GM19240 (cell line): Measurements from ENCODE around the gene MIDN.

Source experiments
- DNase-seq: peaks from one replicate; pipeline ENCODE4 v3.0.0; 2011; ENCODE audit warnings: low spot score; ENCODE audit not compliant: insufficient read length

MIDN gene

DNA sequence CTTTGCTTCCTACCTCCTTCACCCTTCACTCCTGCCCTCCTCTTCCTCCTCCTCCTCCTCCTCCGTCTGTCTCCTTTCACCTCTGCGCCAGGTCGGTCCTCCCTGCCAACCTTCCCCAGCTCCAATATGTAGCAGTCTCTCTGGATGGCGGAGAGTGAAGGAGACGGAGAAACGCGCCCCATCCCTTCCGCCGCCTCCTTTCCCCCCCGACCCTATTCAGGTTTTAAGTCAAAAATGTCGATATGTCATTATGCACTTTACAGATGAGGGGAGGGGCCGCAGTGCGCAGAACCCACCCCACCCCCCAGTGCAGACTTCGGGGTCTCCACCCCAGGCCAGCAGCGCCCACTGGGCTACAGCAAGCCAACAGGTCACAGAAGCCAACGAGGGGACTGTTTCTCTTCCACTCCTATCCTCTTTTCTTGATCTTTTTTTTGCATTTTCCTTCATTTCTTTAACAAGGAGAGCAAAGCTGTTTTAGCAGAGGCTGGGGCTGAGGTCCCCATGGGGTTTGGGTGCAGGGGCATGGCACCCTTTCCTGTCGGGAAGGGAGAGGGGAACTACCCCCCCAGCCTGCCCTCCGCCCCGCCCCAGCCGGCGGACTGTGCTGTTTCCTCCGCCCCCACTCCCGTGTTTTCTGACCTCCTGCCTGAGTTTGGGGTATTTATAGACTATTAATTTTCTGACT, 9.2 kb downstream of the MIDN start:
- DNase-seq: no peak

DNA sequence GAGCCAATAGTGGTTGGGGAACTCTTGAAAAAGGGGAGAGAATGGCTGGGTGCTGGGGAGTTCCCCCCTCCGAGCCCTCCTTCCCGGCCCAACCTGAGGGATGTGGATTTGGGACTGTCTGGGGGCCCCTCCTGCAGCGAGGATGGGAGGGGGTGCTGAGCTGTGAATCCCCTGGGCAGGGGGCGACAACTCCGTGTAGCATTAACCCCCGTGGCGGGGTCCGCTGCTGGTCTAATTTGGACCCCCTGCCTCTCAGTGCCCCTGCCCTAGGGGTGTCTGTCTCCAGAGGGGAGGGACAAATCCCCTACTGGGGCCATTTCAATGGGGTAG, 9.7 kb downstream of the MIDN start:
- no peak for DNase-seq

GRCh38 chr19:1258707-1259205, 10.4 kb downstream of the MIDN start:
- no peak for DNase-seq

GRCh38 chr19:1259206-1259875, 11.0 kb downstream of the MIDN start:
- DNase-seq: peak; percentile 70

DNA sequence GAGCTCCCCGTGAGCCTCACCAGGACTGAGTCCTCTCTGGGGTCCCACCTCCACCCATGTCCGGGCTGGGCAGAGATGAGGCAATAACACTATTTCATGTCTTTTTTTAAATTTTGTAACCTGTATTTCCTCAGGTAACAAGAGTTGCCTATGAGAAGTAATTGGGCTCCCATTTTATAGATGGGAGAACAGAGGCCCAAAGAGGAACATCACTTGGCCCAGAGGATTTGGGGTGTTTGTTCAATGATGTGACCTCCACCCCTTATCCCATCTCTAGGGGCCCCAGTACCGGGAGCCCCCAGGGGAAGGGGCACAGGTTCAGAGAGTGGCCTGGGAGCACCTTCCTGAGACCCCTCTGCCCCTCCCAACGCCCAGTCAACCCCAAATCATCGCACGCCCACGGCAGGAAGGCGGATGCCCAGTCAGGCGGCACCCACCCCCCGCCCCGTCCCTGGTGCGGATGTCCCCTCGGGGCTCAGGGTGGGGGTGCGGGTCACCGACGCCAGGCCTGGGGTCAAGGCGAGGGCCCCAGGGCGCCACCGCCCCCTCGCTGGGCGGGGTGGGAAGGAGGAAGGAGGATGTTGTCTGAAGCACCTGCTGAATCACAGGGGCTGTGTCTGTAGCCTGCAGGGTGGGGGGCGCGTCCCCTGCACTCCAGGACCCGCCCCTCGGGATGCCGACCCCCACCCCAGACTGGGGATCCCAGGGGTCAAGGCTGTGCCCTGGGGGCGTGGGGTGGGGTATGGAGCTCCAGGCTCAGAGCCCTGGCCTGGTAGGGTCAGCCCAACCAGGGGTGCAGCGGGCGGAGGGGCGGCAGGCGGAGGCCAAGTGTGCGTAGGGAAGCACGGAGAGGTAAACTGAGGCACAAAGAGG, 11.7 kb downstream of the MIDN start:
- DNase-seq: no peak

DNA sequence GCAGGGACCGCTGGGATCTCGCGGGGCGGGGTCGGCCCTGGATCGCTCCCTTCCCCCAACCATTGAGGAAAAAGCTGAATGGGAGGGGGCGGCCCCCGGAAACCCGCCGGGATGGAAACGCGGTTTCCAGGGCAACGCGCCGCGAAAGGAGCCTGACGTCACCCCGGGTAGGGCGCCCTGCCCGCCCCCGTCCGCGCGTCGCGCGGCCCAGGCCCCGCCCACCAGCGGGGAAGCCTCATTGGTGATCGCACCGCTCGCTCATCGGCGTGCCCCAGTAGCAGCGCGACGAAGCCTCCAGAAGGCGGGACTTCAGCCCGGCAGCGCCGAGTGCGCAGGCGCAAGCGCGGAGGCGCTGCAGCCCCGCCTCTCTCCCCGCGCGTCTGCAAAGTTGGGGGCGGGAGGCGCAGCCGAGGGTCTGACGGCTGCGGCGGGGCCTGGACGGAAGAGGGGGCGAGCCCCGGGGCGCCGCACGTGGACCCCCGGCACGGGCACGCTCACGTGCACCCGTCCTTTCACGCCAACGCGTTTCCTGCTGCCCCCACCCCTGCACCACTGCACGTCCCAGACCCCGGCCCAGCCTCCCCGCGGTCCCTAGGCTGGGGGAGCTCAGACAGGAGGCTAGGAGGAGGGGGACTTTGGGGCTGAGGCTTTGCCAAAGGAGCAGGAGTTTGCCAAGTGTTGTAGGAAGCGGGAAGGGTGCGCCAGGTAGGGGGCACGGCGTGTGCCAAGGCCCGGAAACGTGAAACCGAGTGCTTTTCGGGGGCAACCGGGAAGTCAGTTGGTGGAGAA, 12.6 kb downstream of the MIDN start:
- peak; percentile 94 for DNase-seq

DNA sequence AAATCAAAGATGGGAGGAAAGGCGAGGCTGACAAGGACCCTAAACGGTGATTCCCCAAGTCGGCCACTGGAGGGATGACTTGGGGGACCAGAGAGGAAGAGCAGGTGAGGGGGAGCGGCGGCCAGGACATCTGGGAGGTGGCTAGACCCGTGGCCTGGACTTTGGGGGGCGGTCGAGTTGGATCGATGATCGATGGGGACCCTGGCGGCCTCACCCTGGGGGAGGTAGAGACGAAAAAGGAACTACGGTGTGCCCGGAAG, 13.1 kb downstream of the MIDN start:
- DNase-seq: no peak

DNA sequence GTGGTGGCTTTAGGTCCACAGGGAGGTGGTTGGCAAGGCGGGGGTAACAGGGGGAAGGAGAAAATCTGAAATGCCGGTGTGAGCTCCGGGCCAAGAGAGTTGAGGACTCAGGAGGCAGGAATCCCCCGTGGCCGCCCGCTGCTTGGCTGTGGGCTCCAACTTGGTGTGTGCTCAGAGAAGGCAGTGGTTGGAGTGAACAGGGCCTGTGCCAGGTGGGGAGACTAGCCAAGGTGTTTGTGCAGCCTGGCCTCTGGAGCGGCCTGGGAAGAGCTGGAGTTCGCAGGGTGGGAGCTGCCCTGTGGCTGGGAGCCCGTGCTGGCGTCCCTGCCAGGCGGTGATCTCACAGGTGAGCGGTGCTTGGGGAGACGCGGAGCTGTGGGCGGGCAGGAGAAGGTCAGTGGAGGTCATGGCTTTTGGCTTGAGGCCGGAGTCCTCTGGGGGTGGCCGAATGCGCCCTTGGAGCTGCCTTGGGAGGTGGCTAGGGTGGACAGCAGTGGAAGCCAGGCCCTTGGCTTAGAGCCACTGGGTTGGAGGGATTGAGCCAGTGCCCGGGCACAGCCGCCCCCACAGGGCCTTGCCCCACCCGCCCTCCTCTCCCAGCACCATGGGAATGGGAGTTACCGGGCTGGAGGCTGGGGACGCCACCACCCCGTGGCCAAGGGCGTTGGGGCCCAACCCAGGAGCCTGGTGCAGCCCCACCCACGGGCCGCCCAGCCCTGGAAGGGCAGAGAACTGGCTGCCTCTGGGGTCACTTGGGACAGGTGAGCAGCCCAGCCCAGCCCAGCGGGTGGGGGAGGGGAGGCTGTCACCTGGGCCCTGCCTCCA, 13.6 kb downstream of the MIDN start:
- DNase-seq: no peak

- DNase-seq: no peak
These were observed 14.3 kb downstream of the MIDN start for GRCh38 chr19:1262623-1263123.

GRCh38 chr19:1263188-1263587, 14.8 kb downstream of the MIDN start:
- no peak for DNase-seq

DNA sequence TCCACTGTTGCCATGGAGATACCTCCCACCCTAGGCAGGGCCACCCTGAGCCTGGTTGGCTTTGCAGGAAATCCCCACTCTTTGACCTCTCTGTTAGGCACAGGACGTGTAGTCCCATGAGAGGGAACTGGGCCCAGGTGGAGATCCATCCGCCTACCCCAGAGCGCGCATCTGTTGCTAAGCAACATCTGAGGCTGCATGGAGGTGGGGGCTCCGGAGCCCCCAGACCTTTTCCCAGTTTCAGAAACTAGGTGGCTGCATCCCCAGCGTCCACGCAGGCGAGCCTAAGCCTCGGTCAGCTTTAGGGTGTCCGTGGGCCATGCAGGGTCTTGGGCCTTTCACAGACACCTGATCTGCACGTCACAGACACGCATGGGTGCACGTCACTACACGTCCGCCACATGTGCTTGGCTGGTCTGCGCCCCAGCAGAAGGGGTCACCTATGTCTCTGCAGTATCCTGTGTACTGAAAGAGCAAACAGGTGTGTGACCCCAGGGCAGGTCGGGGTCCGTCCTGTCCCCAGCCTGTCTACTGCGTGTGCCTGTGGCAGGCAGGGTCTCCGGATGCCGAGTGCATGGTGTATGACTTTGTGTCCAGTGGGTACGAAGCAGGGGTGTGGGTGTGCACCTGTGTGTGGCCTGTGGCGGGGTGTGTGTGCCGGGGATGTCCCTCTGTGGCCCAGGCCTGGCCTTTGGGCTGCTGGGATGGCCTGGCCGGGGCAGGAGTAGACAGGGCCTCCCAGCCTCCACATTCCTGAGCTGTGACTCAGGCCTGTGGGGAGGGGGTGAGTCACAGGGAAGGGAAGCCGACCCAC, 16.6 kb downstream of the MIDN start:
- no peak for DNase-seq

GRCh38 chr19:1265615-1266128, 17.3 kb downstream of the MIDN start:
- DNase-seq: no peak

GRCh38 chr19:1266129-1266915, 17.9 kb downstream of the MIDN start:
- no peak for DNase-seq

DNA sequence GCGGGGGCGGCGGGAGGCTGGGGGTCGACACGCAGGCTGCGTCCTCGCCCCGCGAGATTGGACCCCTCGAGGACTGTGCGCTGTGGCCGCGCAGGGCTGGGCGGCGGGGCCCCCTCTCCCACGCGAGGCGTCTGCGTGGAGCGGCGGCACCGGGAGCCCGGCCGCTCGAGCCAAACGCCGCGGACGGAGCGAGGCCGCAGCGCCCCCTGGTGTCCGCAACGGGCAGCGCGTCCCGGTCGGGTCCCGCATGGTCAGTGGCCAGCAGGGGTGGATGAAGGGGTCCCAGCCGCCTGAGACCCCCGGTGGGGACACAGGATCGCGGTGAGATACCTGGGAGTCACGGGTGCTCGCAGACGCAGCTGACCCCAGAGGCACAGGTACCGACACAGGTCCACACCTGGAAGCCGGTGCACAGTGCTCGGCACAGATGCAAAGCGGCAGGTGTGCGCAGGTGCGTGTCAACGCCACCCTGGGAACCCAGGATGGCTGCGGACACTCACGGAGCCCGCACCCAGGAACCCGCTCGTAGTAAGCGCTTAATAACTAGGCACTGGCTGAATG, 18.6 kb downstream of the MIDN start:
- no peak for DNase-seq

GRCh38 chr19:1267477-1268225, 19.3 kb downstream of the MIDN start:
- no peak for DNase-seq

GRCh38 chr19:1268226-1269064, 20.1 kb downstream of the MIDN start:
- DNase-seq: no peak

GRCh38 chr19:1269065-1269477, 20.7 kb downstream of the MIDN start, which contains the start of gene CIRBP:
Gene CIRBP (plus strand): TSS chr19:1269332. CDS start chr19:1270934, 1,602 bp downstream.
- DNase-seq: peak; percentile 97
